K562 (cell line): ENCODE results near the gene LMNTD2. TPM values are rescaled to one million over a fixed set of nuclear protein-coding genes. Genes with fewer than 3 reads are reported as not detected.

Experiments
- C11orf30 ChIP-seq: fragments of 450-650 bp; IDR thresholded peaks from 2 replicates; pipeline ENCODE4 v1.6.1; 2016; ENCODE audit warnings: low read depth, mild to moderate bottlenecking
- FOS ChIP-seq: IDR thresholded peaks from 3 replicates; pipeline ENCODE4 v1.6.1; 2011; ENCODE audit not compliant: insufficient read length; ENCODE audit errors: extremely low read depth
- FOXJ2 ChIP-seq: fragments of 200-800 bp; sonication (Bioruptor generic); IDR thresholded peaks from 2 replicates; pipeline ENCODE4 v1.6.1; 2016; ENCODE audit warnings: missing genetic modification characterization, missing compliant biosample characterization
- FOXJ3 ChIP-seq: sonication (generic); formaldehyde crosslinking; IDR thresholded peaks from 2 replicates; pipeline ENCODE4 v1.4.0; 2020; ENCODE audit warnings: mild to moderate bottlenecking, missing genetic modification reagents
- NFIX ChIP-seq: fragments of 250-450 bp; sonication (Bioruptor Pico); IDR thresholded peaks from 2 replicates; pipeline ENCODE4 v1.4.0; 2020; ENCODE audit warnings: low read depth, mild to moderate bottlenecking, moderate library complexity
- NONO ChIP-seq, 2 experiments: fragments of 200-400 bp in 1 of 2; fragments of 450-650 bp in 1 of 2; formaldehyde crosslinking in 1 of 2; IDR thresholded peaks; 2 replicates each; pipeline ENCODE4 v1.6.1; 2017; ENCODE audit warnings: low read depth in 2 of 2, mild to moderate bottlenecking in 2 of 2, moderate library complexity in 2 of 2, low read length in 1 of 2
- PTTG1 ChIP-seq: fragments of 450-650 bp; IDR thresholded peaks from 2 replicates; pipeline ENCODE4 v1.6.1; 2016; ENCODE audit warnings: low read depth, mild to moderate bottlenecking, missing genetic modification characterization, missing compliant biosample characterization
- SMAD1 ChIP-seq: fragments of 150-350 bp; IDR thresholded peaks from 2 replicates; pipeline ENCODE4 v1.6.1; 2014; ENCODE audit warnings: low read length, low read depth; ENCODE audit not compliant: partially characterized antibody
- ZNF24 ChIP-seq: fragments of 450-650 bp; IDR thresholded peaks from 2 replicates; pipeline ENCODE4 v1.6.1; 2016
- polyA plus RNA-seq, 8 experiments: library from polyadenylated mRNA; depleted of rRNA in 4 of 8; stranded (reverse) in 5 of 8; unstranded in 3 of 8; fragments of >200 nt; fragmentation: Nextera tagmentation in 2 of 8; fragmentation: Illumina TruSeq in 1 of 8; extraction: Ambion mirVana in 2 of 8; extraction: Trizol in 1 of 8; gene quantifications; 2 replicates each; pipeline versions ENCODE4 v1.2.1 to v1.2.3, GENCODE V29; 2011 to 2014; ENCODE audit warnings: inconsistent platforms in 1 of 8, missing spikeins in 1 of 8
- total RNA-seq, 7 experiments: library from RNA; depleted of rRNA in 6 of 7; stranded (reverse); fragments of >200 nt in 6 of 7; fragmentation: Illumina TruSeq in 2 of 7; extraction: Trizol in 2 of 7; gene quantifications; 2 replicates each; pipeline versions ENCODE4 v1.2.1 to v1.2.3, GENCODE V29; 2011 to 2021; ENCODE audit warnings: low replicate concordance in 1 of 7
- TF ChIP-seq, protein P1 (sequence below), 2 experiments: fragments of 450-650 bp in 1 of 2; IDR thresholded peaks; 2 replicates each; pipeline ENCODE4 v1.6.1; 2011 to 2017; ENCODE audit warnings: low read depth in 2 of 2, antibody characterized with exemption in 1 of 2, borderline replicate concordance in 1 of 2, low read length in 1 of 2, mild to moderate bottlenecking in 1 of 2, mixed read lengths in 1 of 2; ENCODE audit not compliant: control insufficient read depth in 1 of 2
- TF ChIP-seq, protein P2 (sequence below), 2 experiments: fragments of 150-350 bp in 1 of 2; IDR thresholded peaks; 2 replicates each; pipeline ENCODE4 v1.6.1; 2012 to 2016; ENCODE audit warnings: low read depth in 2 of 2, low read length in 2 of 2, mild to moderate bottlenecking in 1 of 2, moderate library complexity in 1 of 2
- TF ChIP-seq, protein P3 (sequence below): sonication (generic); formaldehyde crosslinking; IDR thresholded peaks from 2 replicates; pipeline ENCODE4 v1.8.0; 2022; ENCODE audit warnings: mild to moderate bottlenecking, missing genetic modification reagents

Gene LMNTD2
- total and polyA plus RNA-seq, 9 of the 15 experiments (the other 6 are each of a cell fraction or from before 2014, with no cell fraction given) = 0.48 to 4.2 (median 1.5) TPM; not detected in 3

DNA sequence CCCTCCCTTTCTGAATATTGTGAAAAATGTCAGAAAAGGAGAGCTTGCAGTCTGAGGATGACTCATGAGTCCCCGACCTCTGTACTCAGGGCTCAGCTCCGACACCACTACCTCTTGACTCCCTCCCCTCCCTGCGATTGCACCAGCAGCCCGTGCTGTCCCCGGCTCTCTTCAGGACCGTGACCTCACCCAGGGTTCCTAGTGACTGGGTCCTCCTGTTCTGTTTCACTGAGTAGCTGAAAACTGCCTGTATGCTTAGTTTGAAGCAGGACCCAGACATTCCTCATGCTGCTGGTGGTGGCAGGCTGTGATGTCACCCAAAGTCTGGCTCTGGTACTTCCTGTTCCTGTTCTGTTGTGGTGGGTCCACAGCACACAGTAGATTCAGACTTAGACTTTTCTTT lies 27.4 kb upstream of the LMNTD2 start (continued):
- TF ChIP-seq, protein P1, sequence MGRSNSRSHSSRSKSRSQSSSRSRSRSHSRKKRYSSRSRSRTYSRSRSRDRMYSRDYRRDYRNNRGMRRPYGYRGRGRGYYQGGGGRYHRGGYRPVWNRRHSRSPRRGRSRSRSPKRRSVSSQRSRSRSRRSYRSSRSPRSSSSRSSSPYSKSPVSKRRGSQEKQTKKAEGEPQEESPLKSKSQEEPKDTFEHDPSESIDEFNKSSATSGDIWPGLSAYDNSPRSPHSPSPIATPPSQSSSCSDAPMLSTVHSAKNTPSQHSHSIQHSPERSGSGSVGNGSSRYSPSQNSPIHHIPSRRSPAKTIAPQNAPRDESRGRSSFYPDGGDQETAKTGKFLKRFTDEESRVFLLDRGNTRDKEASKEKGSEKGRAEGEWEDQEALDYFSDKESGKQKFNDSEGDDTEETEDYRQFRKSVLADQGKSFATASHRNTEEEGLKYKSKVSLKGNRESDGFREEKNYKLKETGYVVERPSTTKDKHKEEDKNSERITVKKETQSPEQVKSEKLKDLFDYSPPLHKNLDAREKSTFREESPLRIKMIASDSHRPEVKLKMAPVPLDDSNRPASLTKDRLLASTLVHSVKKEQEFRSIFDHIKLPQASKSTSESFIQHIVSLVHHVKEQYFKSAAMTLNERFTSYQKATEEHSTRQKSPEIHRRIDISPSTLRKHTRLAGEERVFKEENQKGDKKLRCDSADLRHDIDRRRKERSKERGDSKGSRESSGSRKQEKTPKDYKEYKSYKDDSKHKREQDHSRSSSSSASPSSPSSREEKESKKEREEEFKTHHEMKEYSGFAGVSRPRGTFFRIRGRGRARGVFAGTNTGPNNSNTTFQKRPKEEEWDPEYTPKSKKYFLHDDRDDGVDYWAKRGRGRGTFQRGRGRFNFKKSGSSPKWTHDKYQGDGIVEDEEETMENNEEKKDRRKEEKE (IDR thresholded peaks at IDR 0.05; ENCODE audit: borderline replicate concordance in 1 of 2, control insufficient read depth in 1 of 2, low read depth in 2 of 2, low read length in 1 of 2) = no peak
- TF ChIP-seq NFIX (CRISPR knock-in tag) (no peak), ZNF24 (no peak), FOS (peak; percentile 11), PTTG1 (tag) (no peak), C11orf30 (peak; percentile 51), FOXJ3 (no peak), NONO (IDR thresholded peaks at IDR 0.05; ENCODE audit: low read depth in 2 of 2, low read length in 1 of 2) (no peak), FOXJ2 (tag) (no peak), SMAD1 (no peak)
- TF ChIP-seq, protein P2, sequence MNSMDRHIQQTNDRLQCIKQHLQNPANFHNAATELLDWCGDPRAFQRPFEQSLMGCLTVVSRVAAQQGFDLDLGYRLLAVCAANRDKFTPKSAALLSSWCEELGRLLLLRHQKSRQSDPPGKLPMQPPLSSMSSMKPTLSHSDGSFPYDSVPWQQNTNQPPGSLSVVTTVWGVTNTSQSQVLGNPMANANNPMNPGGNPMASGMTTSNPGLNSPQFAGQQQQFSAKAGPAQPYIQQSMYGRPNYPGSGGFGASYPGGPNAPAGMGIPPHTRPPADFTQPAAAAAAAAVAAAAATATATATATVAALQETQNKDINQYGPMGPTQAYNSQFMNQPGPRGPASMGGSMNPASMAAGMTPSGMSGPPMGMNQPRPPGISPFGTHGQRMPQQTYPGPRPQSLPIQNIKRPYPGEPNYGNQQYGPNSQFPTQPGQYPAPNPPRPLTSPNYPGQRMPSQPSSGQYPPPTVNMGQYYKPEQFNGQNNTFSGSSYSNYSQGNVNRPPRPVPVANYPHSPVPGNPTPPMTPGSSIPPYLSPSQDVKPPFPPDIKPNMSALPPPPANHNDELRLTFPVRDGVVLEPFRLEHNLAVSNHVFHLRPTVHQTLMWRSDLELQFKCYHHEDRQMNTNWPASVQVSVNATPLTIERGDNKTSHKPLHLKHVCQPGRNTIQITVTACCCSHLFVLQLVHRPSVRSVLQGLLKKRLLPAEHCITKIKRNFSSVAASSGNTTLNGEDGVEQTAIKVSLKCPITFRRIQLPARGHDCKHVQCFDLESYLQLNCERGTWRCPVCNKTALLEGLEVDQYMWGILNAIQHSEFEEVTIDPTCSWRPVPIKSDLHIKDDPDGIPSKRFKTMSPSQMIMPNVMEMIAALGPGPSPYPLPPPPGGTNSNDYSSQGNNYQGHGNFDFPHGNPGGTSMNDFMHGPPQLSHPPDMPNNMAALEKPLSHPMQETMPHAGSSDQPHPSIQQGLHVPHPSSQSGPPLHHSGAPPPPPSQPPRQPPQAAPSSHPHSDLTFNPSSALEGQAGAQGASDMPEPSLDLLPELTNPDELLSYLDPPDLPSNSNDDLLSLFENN (IDR thresholded peaks at IDR 0.05; ENCODE audit: low read depth in 2 of 2, low read length in 2 of 2) = no peak
- TF ChIP-seq, protein P3, sequence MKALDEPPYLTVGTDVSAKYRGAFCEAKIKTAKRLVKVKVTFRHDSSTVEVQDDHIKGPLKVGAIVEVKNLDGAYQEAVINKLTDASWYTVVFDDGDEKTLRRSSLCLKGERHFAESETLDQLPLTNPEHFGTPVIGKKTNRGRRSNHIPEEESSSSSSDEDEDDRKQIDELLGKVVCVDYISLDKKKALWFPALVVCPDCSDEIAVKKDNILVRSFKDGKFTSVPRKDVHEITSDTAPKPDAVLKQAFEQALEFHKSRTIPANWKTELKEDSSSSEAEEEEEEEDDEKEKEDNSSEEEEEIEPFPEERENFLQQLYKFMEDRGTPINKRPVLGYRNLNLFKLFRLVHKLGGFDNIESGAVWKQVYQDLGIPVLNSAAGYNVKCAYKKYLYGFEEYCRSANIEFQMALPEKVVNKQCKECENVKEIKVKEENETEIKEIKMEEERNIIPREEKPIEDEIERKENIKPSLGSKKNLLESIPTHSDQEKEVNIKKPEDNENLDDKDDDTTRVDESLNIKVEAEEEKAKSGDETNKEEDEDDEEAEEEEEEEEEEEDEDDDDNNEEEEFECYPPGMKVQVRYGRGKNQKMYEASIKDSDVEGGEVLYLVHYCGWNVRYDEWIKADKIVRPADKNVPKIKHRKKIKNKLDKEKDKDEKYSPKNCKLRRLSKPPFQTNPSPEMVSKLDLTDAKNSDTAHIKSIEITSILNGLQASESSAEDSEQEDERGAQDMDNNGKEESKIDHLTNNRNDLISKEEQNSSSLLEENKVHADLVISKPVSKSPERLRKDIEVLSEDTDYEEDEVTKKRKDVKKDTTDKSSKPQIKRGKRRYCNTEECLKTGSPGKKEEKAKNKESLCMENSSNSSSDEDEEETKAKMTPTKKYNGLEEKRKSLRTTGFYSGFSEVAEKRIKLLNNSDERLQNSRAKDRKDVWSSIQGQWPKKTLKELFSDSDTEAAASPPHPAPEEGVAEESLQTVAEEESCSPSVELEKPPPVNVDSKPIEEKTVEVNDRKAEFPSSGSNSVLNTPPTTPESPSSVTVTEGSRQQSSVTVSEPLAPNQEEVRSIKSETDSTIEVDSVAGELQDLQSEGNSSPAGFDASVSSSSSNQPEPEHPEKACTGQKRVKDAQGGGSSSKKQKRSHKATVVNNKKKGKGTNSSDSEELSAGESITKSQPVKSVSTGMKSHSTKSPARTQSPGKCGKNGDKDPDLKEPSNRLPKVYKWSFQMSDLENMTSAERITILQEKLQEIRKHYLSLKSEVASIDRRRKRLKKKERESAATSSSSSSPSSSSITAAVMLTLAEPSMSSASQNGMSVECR (CRISPR knock-in tag) = peak; percentile 65; the same call in 1 of the 2 replicates
